HFF-Myc (cell line): ENCODE data around the gene IFNA7.
"Not testable (repeated sequence)": the region's sequence is repeated elsewhere in the genome, so short reads cannot be mapped to it uniquely, and the experiment has no call there.

Experiments used
- DNase-seq: peaks from one replicate; pipeline ENCODE4 v3.0.0-alpha.2; 2011; ENCODE audit warnings: low read depth; ENCODE audit errors: extremely low read depth
- H3K4me3 ChIP-seq: replicated peaks from 2 replicates; pipeline ENCODE4 v1.5.1; 2011; ENCODE audit warnings: low read depth, mild to moderate bottlenecking, control low read depth, low read length
- TF ChIP-seq, protein P1 (sequence below): IDR thresholded peaks from 2 replicates; pipeline ENCODE4 v1.5.1; 2012; ENCODE audit warnings: mild to moderate bottlenecking, low read depth, low read length, control low read depth; ENCODE audit errors: missing control alignments

The IFNA7 gene

DNA sequence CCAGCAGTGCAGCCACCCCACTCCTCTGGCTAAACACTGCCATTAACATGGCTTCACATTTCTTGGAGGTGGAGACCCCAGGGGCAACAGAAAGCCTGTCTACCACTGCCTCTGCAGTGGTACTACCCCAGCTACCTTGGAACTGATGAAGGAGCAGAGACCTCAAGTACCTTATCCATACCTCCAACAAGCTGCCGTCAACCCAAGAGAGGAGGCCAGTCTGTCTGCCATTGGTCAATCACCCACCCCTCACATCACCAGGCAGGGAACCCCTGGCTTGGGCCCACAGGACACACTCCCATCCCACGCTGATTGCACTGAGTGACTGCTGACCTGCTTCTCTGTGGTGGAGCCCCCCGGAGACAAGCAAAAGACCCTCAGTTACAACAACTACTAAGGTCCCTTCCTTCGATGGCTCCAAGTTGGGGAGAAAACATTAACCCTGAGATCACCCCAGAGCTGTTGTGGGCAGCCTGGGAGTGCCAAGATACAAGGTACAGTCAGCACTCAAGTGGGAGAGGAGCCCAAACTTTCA lies 32.2 kb upstream of the IFNA7 start:
- TF ChIP-seq, protein P1, sequence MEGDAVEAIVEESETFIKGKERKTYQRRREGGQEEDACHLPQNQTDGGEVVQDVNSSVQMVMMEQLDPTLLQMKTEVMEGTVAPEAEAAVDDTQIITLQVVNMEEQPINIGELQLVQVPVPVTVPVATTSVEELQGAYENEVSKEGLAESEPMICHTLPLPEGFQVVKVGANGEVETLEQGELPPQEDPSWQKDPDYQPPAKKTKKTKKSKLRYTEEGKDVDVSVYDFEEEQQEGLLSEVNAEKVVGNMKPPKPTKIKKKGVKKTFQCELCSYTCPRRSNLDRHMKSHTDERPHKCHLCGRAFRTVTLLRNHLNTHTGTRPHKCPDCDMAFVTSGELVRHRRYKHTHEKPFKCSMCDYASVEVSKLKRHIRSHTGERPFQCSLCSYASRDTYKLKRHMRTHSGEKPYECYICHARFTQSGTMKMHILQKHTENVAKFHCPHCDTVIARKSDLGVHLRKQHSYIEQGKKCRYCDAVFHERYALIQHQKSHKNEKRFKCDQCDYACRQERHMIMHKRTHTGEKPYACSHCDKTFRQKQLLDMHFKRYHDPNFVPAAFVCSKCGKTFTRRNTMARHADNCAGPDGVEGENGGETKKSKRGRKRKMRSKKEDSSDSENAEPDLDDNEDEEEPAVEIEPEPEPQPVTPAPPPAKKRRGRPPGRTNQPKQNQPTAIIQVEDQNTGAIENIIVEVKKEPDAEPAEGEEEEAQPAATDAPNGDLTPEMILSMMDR, result no peak
- no peak overlapping the region for H3K4me3 ChIP-seq
- DNase-seq, result no peak

DNA sequence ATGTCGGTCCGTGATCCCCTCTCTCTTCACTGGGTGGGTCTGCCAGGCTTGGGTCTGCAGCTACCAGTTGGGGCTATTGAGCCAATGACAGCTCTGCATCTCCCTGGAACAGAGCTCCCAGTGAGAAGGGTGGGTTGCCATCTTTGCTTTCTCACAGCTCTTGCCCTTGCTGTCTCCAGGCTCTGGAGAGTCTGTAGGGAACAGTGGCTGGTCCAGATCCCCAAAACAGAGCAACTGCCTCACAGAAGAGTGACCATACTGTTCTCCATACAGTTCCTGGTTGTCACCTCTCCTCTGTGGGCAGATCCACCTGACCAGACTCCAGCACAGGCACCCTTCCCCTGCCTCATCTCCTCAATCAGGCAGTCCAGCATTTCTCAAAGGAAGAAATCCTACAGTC lies 31.3 kb upstream of the IFNA7 start:
- no peak overlapping the region for H3K4me3 ChIP-seq
- TF ChIP-seq, protein P1, result no peak

DNA sequence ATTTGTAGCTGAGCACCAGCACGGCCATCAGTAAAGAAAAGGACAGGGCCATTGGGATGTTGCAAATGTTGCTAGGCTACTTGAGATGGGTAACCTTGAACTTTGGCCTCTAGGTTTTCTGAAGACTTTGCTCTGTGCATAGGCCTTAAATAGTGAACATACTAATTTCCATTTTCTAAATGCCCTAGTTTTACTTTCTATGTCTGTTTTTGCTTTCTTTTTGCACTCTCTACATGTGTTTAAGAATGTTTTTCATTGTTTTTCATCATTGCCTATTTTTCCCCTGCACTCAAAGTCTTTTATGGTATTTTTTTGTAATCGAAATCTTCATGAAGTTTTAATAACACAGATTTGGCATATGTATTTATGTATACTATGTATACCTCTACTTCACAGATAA lies 26.1 kb upstream of the IFNA7 start, which contains the start of gene IFNA17:
IFNA17 (minus strand) TSS at position 101 of the 400 bp plus-strand sequence; CDS start at position 52, 49 bp downstream.
- no peak for DNase-seq
- TF ChIP-seq, protein P1, result no peak
- no peak within 1 kb of the TSS for H3K4me3 ChIP-seq

More for the DNA sequence above, 31.3 kb upstream of the IFNA7 start:
- DNase-seq, result no peak

DNA sequence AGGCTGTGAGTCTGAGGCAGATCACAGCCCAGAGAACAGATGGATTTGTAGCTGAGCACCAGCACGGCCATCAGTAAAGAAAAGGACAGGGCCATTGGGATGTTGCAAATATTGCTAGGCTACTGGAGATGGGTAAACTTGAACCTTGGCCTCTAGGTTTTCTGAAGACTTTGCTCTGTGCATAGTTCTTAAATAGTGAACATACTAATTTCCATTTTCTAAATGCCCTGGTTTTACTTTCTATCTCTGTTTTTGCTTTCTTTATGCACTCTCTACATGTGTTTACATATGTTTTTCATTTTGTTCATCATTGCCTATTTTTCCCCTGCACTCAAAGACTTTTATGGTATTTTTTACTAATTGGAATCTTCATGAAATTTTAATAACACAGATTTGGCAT lies 15.2 kb upstream of the IFNA7 start, which contains the start of gene IFNA16:
IFNA16 (minus strand) TSS at position 101 of the 400 bp plus-strand sequence; CDS start at position 95, 6 bp downstream.
- DNase-seq, H3K4me3 ChIP-seq: not testable (repeated sequence)

DNA sequence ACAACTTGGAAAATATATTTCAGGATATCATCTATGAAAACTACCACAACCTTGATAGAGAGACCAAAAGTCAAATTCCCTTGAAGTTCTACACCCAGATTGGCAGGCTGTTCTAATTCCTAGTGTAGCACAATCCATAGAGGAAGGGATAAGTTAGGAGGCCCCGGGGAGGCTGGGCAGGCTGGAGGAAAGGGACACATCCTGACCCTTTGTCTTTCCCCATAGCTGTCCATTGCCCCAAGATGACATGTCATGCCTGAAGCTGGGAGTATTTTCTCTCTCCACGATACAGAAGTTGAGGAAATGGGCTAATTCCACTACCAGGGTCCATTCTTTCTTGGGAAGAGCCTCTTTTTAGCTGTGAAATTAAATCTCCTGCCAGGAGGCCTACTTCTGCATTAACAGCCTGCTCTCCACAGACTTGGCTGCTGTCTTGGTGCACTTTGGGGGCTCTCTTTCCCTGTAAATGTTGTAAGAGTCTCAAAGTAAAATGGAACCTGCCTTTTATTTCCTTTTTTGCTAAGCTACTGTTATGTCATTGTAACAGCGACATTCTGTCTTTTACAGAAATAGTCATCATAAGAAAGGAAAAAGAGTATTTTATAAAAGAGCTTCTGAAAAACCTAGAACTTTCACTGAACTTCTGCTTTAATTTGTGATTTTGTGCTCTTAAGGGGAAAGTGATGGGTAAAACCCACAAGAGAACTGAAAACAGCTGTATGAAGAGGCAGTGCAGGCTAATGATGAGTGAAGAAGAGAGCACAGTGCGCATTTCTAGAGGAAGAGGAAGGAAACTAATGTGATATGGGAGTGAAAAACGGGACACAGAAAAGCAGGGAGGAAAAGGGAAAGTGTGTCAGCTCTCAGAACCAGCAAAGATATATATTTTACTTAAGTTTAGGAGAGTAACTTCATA lies 11.7 kb upstream of the IFNA7 start:
- TF ChIP-seq, protein P1, result peak; percentile 13
- H3K4me3 ChIP-seq, DNase-seq: not testable (repeated sequence)

DNA sequence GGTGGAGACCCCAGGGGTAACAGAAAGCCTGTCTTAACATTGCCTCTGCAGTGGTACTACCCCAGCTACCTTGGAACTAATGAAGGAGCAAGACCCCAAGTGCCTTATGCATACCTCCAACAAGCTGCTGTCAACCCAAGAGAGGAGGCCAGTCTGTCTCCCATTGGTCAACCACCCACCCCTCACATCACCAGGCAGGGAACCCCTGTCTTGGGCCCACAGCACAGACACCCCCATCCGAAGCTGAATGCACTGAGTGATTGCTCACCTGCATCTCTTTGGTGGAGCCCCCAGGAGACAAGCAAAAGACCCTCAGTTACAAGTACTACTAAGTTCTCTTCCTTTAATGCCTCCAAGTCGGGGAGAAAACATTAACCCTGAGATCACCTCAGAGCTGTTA lies 10.2 kb upstream of the IFNA7 start:
- not testable (repeated sequence) for DNase-seq

DNA sequence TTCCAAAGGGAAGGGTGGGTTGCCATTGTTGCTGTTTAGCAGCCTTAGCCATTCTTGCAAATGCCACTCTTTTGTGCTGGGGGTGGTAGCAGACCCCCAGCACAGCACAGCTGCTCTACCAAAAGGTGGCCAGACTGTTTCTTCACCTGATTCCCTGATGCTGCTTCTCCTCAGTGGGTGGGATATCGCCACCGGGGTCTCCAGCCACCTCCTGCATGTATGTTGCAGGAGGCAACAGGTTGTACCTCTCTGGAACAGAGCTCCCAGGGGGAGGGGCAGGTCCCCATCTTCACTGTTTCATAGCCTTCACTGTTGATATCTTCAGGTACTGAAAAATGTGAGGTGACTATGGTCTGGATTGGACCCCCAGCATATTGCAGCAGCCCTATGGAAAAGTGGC lies 8.8 kb upstream of the IFNA7 start:
- not testable (repeated sequence) for DNase-seq, H3K4me3 ChIP-seq

More for the DNA sequence above, 10.2 kb upstream of the IFNA7 start:
- H3K4me3 ChIP-seq, result not testable (repeated sequence)

DNA sequence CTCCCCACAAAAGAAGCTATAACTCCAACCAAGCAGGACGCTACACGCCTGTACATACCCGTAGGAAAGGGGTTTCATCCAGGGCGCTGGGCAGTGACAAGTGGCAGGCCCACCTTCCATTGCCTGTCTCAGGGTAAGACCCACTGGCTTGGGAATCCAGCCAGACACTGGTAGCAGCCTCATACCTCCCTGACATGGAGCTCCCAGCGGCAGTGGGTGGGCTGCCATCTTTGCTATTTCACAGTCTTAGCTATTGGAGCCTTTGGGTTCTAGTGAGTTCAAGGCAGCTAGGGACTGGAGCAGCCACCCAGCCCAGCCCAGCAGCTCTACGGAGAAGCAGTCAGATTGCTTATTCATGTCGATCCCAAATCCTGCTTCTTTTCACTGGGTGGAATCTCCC lies 8.3 kb upstream of the IFNA7 start:
- TF ChIP-seq, protein P1, result no peak
- H3K4me3 ChIP-seq, result no peak overlapping the region
- no peak for DNase-seq

DNA sequence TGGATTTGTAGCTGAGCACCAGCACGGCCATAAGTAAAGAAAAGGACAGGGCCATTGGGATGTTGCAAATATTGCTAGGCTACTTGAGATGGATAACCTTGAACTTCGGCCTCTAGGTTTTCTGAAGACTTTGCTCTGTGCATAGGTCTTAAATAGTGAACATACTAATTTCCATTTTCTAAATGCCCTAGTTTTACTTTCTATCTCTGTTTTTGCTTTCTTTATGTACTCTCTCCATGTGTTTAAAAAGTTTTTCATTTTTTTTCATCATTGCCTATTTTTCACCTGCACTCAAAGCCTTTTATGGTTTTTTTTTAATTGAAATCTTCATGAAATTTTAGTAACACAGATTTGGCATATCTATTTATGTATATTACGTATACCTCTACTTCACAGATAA lies 5.0 kb upstream of the IFNA7 start, which contains the start of gene IFNA10:
IFNA10 (minus strand) TSS at position 101 of the 400 bp plus-strand sequence; CDS start at position 55, 46 bp downstream.
- DNase-seq, H3K4me3 ChIP-seq: not testable (repeated sequence)
